CD4-positive, alpha-beta T cell (primary cell): ENCODE measurements around the gene KCNJ5. TPM values are rescaled to one million over a fixed set of nuclear protein-coding genes. Genes with fewer than 3 reads are reported as not detected.

ENCODE experiments used
- ATAC-seq: fragments of 200-7000 bp; cut with Tn5 transposase; one replicate; pipeline ENCODE4 v1.10.0; 2022; ENCODE audit warnings: mild to moderate bottlenecking; ENCODE audit not compliant: poor library complexity
- CTCF ChIA-PET: fragments of 350-600 bp; sonication (Branson Sonifier 250); formaldehyde crosslinking; loops from one replicate; lab custom pipeline; 2021; ENCODE audit warnings: antibody characterized with exemption, inconsistent platforms; lab: Charles Lee
- POLR2A ChIA-PET: fragments of 350-600 bp; sonication (Branson Sonifier 250); formaldehyde crosslinking; loops from one replicate; lab custom pipeline; 2021; ENCODE audit warnings: antibody characterized with exemption, inconsistent platforms; lab: Charles Lee
- DNase-seq, 14 experiments: peaks; one replicate each; pipeline ENCODE4 v3.0.0-alpha.2; 2013 to 2020; ENCODE audit warnings: mixed read lengths in 2 of 14
- H3K27ac ChIP-seq, 2 donors: one replicate each; pipeline versions ENCODE4 v1.5.1 to v1.7.0; 2013; ENCODE audit warnings: low read length in 2 of 2, low read depth in 1 of 2, mild to moderate bottlenecking in 1 of 2
- H3K27me3 ChIP-seq, 2 experiments: 1 replicate in 1 of 2; 2 replicates in 1 of 2; pipeline versions ENCODE4 v1.6.1 to v1.7.0; 2013; ENCODE audit warnings: low read length in 2 of 2, control low read depth in 1 of 2, mild to moderate bottlenecking in 1 of 2, moderate library complexity in 1 of 2; ENCODE audit not compliant: insufficient read depth in 2 of 2, control insufficient read depth in 1 of 2
- H3K36me3 ChIP-seq: one replicate; pipeline ENCODE4 v1.6.1; 2013; ENCODE audit warnings: low read length, control low read depth; ENCODE audit not compliant: insufficient read depth
- H3K4me1 ChIP-seq: one replicate; pipeline ENCODE4 v1.6.1; 2013; ENCODE audit warnings: low read length, control low read depth; ENCODE audit not compliant: insufficient read depth
- H3K4me3 ChIP-seq: one replicate; pipeline ENCODE4 v1.5.1; 2013; ENCODE audit warnings: mild to moderate bottlenecking, low read length, moderate library complexity
- H3K9me3 ChIP-seq, 2 experiments: 1 replicate in 1 of 2; 2 replicates in 1 of 2; pipeline versions ENCODE4 v1.6.1 to v1.7.0; 2013; ENCODE audit warnings: low read length in 2 of 2, mild to moderate bottlenecking in 2 of 2, control low read depth in 1 of 2, moderate library complexity in 1 of 2; ENCODE audit not compliant: control insufficient read depth in 1 of 2, insufficient read depth in 1 of 2
- H3K27ac Mint-ChIP-seq: one replicate; pipeline ENCODE4 v1.8.0; 2020; ENCODE audit warnings: mixed read lengths
- H3K27me3 Mint-ChIP-seq: one replicate; pipeline ENCODE4 v1.8.0; 2021; ENCODE audit warnings: mixed read lengths
- H3K36me3 Mint-ChIP-seq: one replicate; pipeline ENCODE4 v1.8.0; 2021; ENCODE audit warnings: low read depth, mixed read lengths
- H3K4me1 Mint-ChIP-seq: one replicate; pipeline ENCODE4 v1.8.0; 2021; ENCODE audit warnings: low read depth, mixed read lengths
- H3K4me3 Mint-ChIP-seq: one replicate; pipeline ENCODE4 v1.8.0; 2020; ENCODE audit warnings: mild to moderate bottlenecking, mixed read lengths
- H3K9me3 Mint-ChIP-seq: one replicate; pipeline ENCODE4 v1.8.0; 2020; ENCODE audit warnings: mixed read lengths
- intact Hi-C, 2 experiments: fragments of 100-400 bp; cut with DNase I in 1 of 2; cut with micrococcal nuclease in 1 of 2; formaldehyde crosslinking; loops; one replicate each; pipeline versions ENCODE4 v1.15.1 to v1.9.0; 2023 to 2025; cut with DNase I, micrococcal nuclease
- total RNA-seq, 174 experiments: library from RNA in 2 of 174; stranded (reverse) in 2 of 174; gene quantifications; one replicate each; pipeline ENCODE4 v1.2.3 and lab custom pipeline; 2021 to 2026
- TF ChIP-seq, protein P1 (sequence below): fragments of 200-600 bp; IDR thresholded peaks from one replicate; pipeline ENCODE4 v1.8.0; 2022; ENCODE audit warnings: antibody characterized with exemption, mild to moderate bottlenecking

Gene KCNJ5
- total RNA-seq, 2 experiments from 2014 or later: 0.05 TPM; not detected in 1

DNA sequence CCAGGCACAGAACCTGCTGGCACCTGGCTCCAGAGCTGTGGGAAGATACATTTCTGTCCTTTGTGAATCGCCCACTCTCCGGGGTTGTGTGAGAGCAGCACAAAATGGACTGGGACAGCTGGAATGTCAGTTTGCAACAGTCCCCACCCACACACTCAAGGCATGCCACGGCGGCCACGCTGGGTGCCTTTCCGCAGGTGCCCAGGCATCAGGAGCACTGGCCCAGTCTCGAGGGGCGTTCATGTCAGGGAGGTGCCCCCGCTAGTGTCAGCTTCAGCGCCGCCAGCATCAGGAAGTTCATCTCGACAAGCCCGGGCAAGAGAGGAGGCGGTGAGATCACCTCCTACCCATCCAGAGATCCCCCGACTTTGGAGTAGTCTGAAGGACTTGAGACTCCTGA lies 49.4 kb downstream of the KCNJ5 start:
- Mint-ChIP-seq H3K27ac (no peak overlapping the region), H3K4me1 (no peaks in the 10 kb centered on the region), H3K36me3 (no peaks in the 10 kb centered on the region), H3K4me3 (no peak overlapping the region), H3K9me3 (no peaks in the 10 kb centered on the region), H3K27me3 (peaks cover 6% of the 10 kb centered on the region)
- no peak for ATAC-seq
- H3K4me3 ChIP-seq: no peak overlapping the region
- no peak overlapping the region for H3K27ac ChIP-seq
- CTCF ChIA-PET: no interaction called here
- H3K9me3 ChIP-seq: no peaks in the 10 kb centered on the region
- POLR2A ChIA-PET: no interaction called here
- H3K27me3 ChIP-seq: peaks cover 0 to 3% of the 10 kb centered on the region in 2 experiments
- H3K4me1 ChIP-seq: no peaks in the 10 kb centered on the region
- intact Hi-C loops: no loop called here
- TF ChIP-seq, protein P1, sequence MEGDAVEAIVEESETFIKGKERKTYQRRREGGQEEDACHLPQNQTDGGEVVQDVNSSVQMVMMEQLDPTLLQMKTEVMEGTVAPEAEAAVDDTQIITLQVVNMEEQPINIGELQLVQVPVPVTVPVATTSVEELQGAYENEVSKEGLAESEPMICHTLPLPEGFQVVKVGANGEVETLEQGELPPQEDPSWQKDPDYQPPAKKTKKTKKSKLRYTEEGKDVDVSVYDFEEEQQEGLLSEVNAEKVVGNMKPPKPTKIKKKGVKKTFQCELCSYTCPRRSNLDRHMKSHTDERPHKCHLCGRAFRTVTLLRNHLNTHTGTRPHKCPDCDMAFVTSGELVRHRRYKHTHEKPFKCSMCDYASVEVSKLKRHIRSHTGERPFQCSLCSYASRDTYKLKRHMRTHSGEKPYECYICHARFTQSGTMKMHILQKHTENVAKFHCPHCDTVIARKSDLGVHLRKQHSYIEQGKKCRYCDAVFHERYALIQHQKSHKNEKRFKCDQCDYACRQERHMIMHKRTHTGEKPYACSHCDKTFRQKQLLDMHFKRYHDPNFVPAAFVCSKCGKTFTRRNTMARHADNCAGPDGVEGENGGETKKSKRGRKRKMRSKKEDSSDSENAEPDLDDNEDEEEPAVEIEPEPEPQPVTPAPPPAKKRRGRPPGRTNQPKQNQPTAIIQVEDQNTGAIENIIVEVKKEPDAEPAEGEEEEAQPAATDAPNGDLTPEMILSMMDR: no peak
- no peaks in the 10 kb centered on the region for H3K36me3 ChIP-seq
- DNase-seq: no peak

DNA sequence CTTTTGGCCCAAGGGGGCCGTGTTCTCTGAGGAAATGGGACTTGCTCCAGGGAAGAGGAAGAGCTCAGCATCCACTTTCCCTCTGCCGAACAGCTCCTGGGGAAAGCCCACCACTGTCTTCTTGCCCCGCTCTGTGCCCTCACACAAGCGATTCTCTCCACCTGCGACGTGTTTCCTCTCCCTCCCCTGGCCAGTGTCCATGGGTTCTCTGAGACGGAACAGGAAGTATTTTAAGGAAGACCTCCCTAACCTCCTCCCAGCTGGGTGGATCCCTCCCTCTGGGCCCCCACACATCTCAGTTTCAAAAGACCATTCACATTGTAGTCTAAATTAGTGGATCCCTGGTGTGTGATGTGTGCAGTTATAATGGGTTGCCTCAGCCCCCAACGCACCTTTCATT lies 50.0 kb downstream of the KCNJ5 start:
- no peaks in the 10 kb centered on the region for H3K36me3 Mint-ChIP-seq
- Histone ChIP-seq H3K9me3 (no peaks in the 10 kb centered on the region), H3K4me1 (no peaks in the 10 kb centered on the region), H3K4me3 (no peak overlapping the region), H3K36me3 (no peaks in the 10 kb centered on the region), H3K27me3 (peaks cover 0 to 4% of the 10 kb centered on the region in 2 experiments), H3K27ac (no peak overlapping the region)
- no peaks in the 10 kb centered on the region for H3K4me1 Mint-ChIP-seq
- CTCF ChIA-PET: no interaction called here
- no peak overlapping the region for H3K4me3 Mint-ChIP-seq
- POLR2A ChIA-PET: no interaction called here
- intact Hi-C loops: no loop called here
- peaks cover 6% of the 10 kb centered on the region for H3K27me3 Mint-ChIP-seq
- DNase-seq (no peak), ATAC-seq (no peak)
- TF ChIP-seq, protein P1: no peak
- H3K9me3 Mint-ChIP-seq: no peaks in the 10 kb centered on the region
- H3K27ac Mint-ChIP-seq: no peak overlapping the region

DNA sequence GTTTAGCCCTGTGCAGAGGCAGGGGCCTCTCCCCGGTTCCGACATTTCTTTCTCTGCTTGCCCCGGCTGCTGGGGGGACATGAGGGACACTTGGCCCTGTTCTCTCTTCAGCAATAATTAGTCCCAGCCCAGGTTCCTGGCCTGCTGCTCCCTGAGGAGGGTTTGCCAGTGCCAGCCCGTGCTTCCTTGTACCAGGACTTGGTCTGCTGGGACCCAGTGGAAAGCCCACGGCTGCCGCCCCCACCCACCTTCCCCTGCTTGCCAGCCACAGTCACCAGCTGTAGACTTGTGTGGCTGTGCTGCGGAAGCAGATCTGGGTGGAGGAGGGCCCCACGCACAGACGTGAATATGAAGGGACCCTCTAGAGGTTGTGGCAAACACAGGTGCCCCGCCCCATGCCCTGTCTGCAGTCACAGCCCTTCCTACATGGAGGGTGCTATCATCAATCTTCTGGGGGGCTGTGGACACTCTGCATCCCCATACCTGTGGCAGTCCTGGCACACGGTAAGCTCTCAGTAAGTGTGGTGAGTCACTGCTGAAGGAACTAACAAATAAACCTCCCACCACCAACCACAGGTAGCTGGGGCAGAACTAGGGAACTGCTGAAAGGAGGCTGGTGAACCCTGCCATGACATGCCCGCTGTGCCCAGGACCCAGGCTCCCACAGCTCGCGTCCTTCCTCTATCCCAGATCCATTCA lies 50.6 kb downstream of the KCNJ5 start:
- TF ChIP-seq, protein P1: no peak
- no peaks in the 10 kb centered on the region for H3K36me3 Mint-ChIP-seq
- ChIA-PET CTCF (no interaction called here), POLR2A (no interaction called here)
- Histone ChIP-seq H3K36me3 (no peaks in the 10 kb centered on the region), H3K27me3 (peaks cover 0 to 6% of the 10 kb centered on the region in 2 experiments), H3K9me3 (no peaks in the 10 kb centered on the region), H3K27ac (no peak overlapping the region), H3K4me3 (no peak overlapping the region), H3K4me1 (no peaks in the 10 kb centered on the region)
- H3K4me3 Mint-ChIP-seq: no peak overlapping the region
- peaks cover 6% of the 10 kb centered on the region for H3K27me3 Mint-ChIP-seq
- no peaks in the 10 kb centered on the region for H3K9me3 Mint-ChIP-seq
- ATAC-seq (no peak), DNase-seq (no peak)
- H3K4me1 Mint-ChIP-seq: no peaks in the 10 kb centered on the region
- no peak overlapping the region for H3K27ac Mint-ChIP-seq
- intact Hi-C loops: no loop called here
